GM13976 (cell line): ENCODE data around the gene TRIM71.

Experiments
- DNase-seq: peaks from one replicate; pipeline ENCODE4 v3.0.0; 2012; ENCODE audit warnings: low spot score
- in situ Hi-C: fragments of 300-500 bp; cut with MboI; formaldehyde crosslinking; loops from one replicate; pipeline ENCODE4 v1.12.0; 2022; ENCODE audit warnings: low sequenced_read_pairs, mixed read lengths, inconsistent platforms; ENCODE audit not compliant: unreplicated experiment
- TF ChIP-seq, protein P1 (sequence below): IDR thresholded peaks from 2 replicates; pipeline ENCODE4 v1.5.1; 2012; ENCODE audit warnings: borderline replicate concordance, mild to moderate bottlenecking; ENCODE audit not compliant: insufficient read depth; ENCODE audit errors: extremely low read depth, missing control alignments, control extremely low read depth

Gene TRIM71

DNA sequence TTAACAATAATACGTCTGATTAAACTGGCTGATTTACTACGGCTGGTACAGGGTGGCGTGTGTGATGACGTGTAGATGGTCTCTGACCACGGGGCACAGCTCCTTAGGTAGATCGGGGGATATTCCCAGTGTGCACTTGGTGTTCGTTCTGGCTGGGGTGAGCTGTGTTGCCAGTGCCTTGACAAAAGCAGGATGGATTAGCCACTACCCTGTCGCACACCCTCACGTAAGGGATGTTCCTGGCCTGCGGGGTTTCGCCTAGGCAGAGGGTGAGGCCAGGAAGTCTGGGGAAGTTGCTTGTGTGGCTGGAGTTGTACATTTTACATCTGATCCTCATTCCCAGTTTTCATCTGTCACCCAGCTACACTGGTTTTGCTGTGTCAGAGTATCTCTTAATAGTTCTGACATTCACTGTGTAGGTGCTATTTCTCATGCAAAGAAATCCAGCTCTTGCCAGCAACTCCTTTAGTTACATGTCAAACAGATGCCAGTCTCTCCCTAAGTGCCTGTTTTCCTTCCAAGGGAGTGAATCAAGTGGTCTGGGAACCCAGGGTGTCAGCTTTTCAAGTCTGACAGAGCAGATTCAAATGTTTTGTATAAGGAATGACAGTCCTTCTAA, 67.6 kb downstream of the TRIM71 start:
- TF ChIP-seq, protein P1, sequence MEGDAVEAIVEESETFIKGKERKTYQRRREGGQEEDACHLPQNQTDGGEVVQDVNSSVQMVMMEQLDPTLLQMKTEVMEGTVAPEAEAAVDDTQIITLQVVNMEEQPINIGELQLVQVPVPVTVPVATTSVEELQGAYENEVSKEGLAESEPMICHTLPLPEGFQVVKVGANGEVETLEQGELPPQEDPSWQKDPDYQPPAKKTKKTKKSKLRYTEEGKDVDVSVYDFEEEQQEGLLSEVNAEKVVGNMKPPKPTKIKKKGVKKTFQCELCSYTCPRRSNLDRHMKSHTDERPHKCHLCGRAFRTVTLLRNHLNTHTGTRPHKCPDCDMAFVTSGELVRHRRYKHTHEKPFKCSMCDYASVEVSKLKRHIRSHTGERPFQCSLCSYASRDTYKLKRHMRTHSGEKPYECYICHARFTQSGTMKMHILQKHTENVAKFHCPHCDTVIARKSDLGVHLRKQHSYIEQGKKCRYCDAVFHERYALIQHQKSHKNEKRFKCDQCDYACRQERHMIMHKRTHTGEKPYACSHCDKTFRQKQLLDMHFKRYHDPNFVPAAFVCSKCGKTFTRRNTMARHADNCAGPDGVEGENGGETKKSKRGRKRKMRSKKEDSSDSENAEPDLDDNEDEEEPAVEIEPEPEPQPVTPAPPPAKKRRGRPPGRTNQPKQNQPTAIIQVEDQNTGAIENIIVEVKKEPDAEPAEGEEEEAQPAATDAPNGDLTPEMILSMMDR, result no peak
- no peak for DNase-seq
- in situ Hi-C loops, result no loop called here

DNA sequence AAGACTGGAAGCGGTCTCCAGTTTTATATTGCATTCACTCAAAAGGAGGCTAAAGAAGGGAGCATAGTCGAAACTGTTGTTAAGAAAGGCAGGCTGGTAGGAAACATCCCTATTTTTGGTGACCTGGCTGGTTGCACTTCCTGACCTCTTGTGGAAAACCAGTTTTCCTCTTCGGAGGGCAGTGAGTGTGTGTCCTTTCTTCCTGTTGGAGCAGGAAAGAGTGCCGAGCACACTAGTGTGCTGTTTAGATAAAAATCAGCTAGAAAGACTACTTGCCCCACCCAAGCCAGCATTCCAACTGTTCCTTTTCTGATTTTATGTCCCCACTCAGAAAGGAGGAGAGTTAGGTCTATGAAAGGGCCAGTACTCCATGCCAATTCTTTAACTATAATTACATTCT, 68.5 kb downstream of the TRIM71 start:
- TF ChIP-seq, protein P1, result no peak
- DNase-seq, result no peak
- in situ Hi-C loops, result no loop called here

DNA sequence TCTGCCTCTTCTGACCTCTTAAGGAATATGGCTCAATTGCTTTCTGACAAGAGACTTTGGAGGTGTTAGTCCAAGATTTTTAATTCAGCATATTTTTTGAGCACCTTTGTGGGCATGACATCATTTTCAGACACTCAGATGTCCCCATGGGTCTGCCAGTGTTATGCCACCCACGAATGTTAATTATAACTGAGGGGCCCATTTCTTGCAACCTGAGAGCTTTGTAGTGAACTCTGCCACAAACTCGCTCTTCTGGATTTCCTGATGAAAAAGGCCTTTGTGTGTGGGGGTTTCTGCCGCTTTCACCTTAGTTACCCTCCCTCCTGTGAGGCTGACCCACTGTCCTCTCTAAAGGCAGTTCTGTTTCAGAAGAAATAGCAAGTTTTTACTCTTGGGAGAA, 69.1 kb downstream of the TRIM71 start:
- no peak for DNase-seq
- in situ Hi-C loops, result no loop called here
- TF ChIP-seq, protein P1, result no peak

DNA sequence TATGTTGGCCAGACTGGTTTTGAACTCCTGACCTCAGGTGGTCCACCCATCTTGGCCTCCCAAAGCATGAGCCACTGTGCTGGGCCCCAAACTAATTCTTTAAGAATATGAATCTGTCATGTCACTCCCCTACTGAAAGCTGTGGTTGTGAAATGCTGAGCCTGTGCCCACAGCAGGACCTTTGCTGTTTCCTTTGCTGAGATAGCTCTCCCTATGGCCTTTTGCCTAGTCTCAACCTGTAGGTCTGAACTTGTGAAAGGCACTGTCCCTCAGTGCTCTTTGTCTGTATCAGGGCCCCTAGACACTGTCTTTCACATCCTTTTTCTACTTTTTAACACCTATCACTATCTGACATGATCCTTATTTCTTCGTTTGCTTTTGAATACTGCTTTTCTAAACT, 70.9 kb downstream of the TRIM71 start:
- DNase-seq, result peak; percentile 54
- TF ChIP-seq, protein P1, result no peak
- in situ Hi-C loops, result no loop called here

DNA sequence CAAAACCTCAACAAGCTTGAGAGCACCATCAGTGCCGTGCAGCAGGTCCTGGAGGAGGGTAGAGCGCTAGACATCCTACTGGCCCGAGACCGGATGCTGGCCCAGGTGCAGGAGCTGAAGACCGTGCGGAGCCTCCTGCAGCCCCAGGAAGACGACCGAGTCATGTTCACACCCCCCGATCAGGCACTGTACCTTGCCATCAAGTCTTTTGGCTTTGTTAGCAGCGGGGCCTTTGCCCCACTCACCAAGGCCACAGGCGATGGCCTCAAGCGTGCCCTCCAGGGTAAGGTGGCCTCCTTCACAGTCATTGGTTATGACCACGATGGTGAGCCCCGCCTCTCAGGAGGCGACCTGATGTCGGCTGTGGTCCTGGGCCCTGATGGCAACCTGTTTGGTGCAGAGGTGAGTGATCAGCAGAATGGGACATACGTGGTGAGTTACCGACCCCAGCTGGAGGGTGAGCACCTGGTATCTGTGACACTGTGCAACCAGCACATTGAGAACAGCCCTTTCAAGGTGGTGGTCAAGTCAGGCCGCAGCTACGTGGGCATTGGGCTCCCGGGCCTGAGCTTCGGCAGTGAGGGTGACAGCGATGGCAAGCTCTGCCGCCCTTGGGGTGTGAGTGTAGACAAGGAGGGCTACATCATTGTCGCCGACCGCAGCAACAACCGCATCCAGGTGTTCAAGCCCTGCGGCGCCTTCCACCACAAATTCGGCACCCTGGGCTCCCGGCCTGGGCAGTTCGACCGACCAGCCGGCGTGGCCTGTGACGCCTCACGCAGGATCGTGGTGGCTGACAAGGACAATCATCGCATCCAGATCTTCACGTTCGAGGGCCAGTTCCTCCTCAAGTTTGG, 72.9 kb downstream of the TRIM71 start:
- TF ChIP-seq, protein P1, result no peak
- DNase-seq, result no peak
- in situ Hi-C loops, result no loop called here

DNA sequence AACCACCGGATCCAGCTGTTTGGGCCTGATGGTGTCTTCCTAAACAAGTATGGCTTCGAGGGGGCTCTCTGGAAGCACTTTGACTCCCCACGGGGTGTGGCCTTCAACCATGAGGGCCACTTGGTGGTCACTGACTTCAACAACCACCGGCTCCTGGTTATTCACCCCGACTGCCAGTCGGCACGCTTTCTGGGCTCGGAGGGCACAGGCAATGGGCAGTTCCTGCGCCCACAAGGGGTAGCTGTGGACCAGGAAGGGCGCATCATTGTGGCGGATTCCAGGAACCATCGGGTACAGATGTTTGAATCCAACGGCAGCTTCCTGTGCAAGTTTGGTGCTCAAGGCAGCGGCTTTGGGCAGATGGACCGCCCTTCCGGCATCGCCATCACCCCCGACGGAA, 73.6 kb downstream of the TRIM71 start:
- TF ChIP-seq, protein P1, result no peak
- in situ Hi-C loops, result no loop called here
- no peak for DNase-seq
